CD14-positive monocyte (primary cell): ENCODE results near the gene PGM2. TPM values are rescaled to one million over a fixed set of nuclear protein-coding genes. Genes with fewer than 3 reads are reported as not detected.

ENCODE experiments used
- DNase-seq, 3 donors: peaks; one replicate each; pipeline ENCODE4 v3.0.0-alpha.2; 2011 to 2022
- H2AFZ ChIP-seq: 2 replicates; pipeline ENCODE4 v1.6.0; 2012; ENCODE audit warnings: mild to moderate bottlenecking, low read depth, low read length, inconsistent platforms; ENCODE audit not compliant: insufficient read depth, poor library complexity, severe bottlenecking
- H3K27ac ChIP-seq, 2 donors: 1 replicate in 1 of 2; 2 replicates in 1 of 2; pipeline ENCODE4 v1.5.1; 2012 to 2013; ENCODE audit warnings: low read length in 2 of 2, control low read depth in 1 of 2, inconsistent platforms in 1 of 2, low read depth in 1 of 2, mild to moderate bottlenecking in 1 of 2
- H3K27me3 ChIP-seq, 2 donors: one replicate each; pipeline versions ENCODE4 v1.6.0 to v1.6.1; 2011 to 2013; ENCODE audit warnings: low read length in 2 of 2; ENCODE audit not compliant: control insufficient read depth in 2 of 2, insufficient read depth in 2 of 2
- H3K36me3 ChIP-seq, 2 donors: replicated peaks in 1 of 2; 1 replicate in 1 of 2; 2 replicates in 1 of 2; pipeline versions ENCODE4 v1.5.1 to v1.6.1; 2012 to 2013; ENCODE audit warnings: low read length in 2 of 2, control low read depth in 1 of 2, inconsistent platforms in 1 of 2, mild to moderate bottlenecking in 1 of 2; ENCODE audit not compliant: insufficient read depth in 2 of 2, control insufficient read depth in 1 of 2
- H3K4me1 ChIP-seq, 2 donors: 1 replicate in 1 of 2; 2 replicates in 1 of 2; pipeline versions ENCODE4 v1.5.1 to v1.6.1; 2012 to 2013; ENCODE audit warnings: low read length in 2 of 2, control low read depth in 1 of 2, inconsistent platforms in 1 of 2, mild to moderate bottlenecking in 1 of 2, moderate library complexity in 1 of 2; ENCODE audit not compliant: insufficient read depth in 2 of 2, control insufficient read depth in 1 of 2
- H3K4me2 ChIP-seq: replicated peaks from 2 replicates; pipeline ENCODE3; 2012; ENCODE audit warnings: low read length, moderate library complexity, mild to moderate bottlenecking; ENCODE audit not compliant: poor library complexity, severe bottlenecking; ENCODE audit errors: extremely low read depth
- H3K4me3 ChIP-seq, 3 experiments: fragments of 200-600 bp in 1 of 3; sonication (generic) in 1 of 3; replicated peaks in 1 of 3; 1 replicate in 2 of 3; 2 replicates in 1 of 3; pipeline ENCODE4 v1.5.1; 2011 to 2013; ENCODE audit warnings: low read length in 3 of 3, mild to moderate bottlenecking in 3 of 3, control low read depth in 2 of 3, low read depth in 2 of 3, inconsistent platforms in 1 of 3, moderate library complexity in 1 of 3
- H3K79me2 ChIP-seq: 2 replicates; pipeline ENCODE4 v1.6.0; 2012; ENCODE audit warnings: mild to moderate bottlenecking, control low read depth, inconsistent platforms, low read length, moderate library complexity; ENCODE audit not compliant: insufficient read depth
- H3K9ac ChIP-seq: 2 replicates; pipeline ENCODE4 v1.6.0; 2017; ENCODE audit warnings: low read length, mild to moderate bottlenecking; ENCODE audit not compliant: insufficient read depth, poor library complexity, severe bottlenecking
- H3K9me3 ChIP-seq, 2 donors: replicated peaks in 1 of 2; 1 replicate in 1 of 2; 2 replicates in 1 of 2; pipeline versions ENCODE4 v1.5.1 to v1.6.1; 2012 to 2013; ENCODE audit warnings: low read length in 2 of 2, control low read depth in 1 of 2; ENCODE audit not compliant: control insufficient read depth in 1 of 2, insufficient read depth in 1 of 2
- H4K20me1 ChIP-seq: 2 replicates; pipeline ENCODE4 v1.6.0; 2012; ENCODE audit warnings: mild to moderate bottlenecking, low read length, control low read depth, moderate library complexity; ENCODE audit not compliant: insufficient read depth
- H3K27ac Mint-ChIP-seq, 7 donors: one replicate each; pipeline ENCODE4 v1.8.0; 2020; ENCODE audit warnings: mild to moderate bottlenecking in 7 of 7, mixed read lengths in 7 of 7, moderate library complexity in 6 of 7, inconsistent platforms in 2 of 7
- H3K27me3 Mint-ChIP-seq, 3 donors: one replicate each; pipeline ENCODE4 v1.8.0; 2021 to 2022; ENCODE audit warnings: low read depth in 3 of 3, mild to moderate bottlenecking in 3 of 3, mixed read lengths in 3 of 3, moderate library complexity in 3 of 3, inconsistent platforms in 1 of 3
- H3K36me3 Mint-ChIP-seq, 2 donors: one replicate each; pipeline ENCODE4 v1.8.0; 2020; ENCODE audit warnings: mixed read lengths in 2 of 2, inconsistent platforms in 1 of 2, mild to moderate bottlenecking in 1 of 2
- H3K4me1 Mint-ChIP-seq: one replicate; pipeline ENCODE4 v1.8.0; 2020; ENCODE audit warnings: mild to moderate bottlenecking, mixed read lengths
- H3K4me3 Mint-ChIP-seq, 2 donors: one replicate each; pipeline ENCODE4 v1.8.0; 2020; ENCODE audit warnings: mild to moderate bottlenecking in 2 of 2, mixed read lengths in 2 of 2, moderate library complexity in 1 of 2
- H3K9me3 Mint-ChIP-seq, 7 donors: one replicate each; pipeline ENCODE4 v1.8.0; 2020 to 2022; ENCODE audit warnings: mixed read lengths in 7 of 7, mild to moderate bottlenecking in 6 of 7, moderate library complexity in 6 of 7, inconsistent platforms in 2 of 7
- CTCF ChIP-seq: fragments of 200-600 bp; IDR thresholded peaks from one replicate; pipeline ENCODE4 v1.8.0; 2022; ENCODE audit warnings: antibody characterized with exemption, mild to moderate bottlenecking
- WGBS: methylation state at CpG from one replicate; pipeline ENCODE4 v1.1.5; 2013; ENCODE audit warnings: missing lambda C conversion rate; ENCODE audit not compliant: insufficient coverage; 5-methylcytosine and 5-hydroxymethylcytosine counted together
- intact Hi-C, 2 donors: fragments of 100-400 bp; cut with micrococcal nuclease; formaldehyde crosslinking; loops; one replicate each; pipeline versions ENCODE4 v1.15.0 to v1.15.1; 2023
- polyA plus RNA-seq, 3 donors: library from polyadenylated mRNA; depleted of rRNA in 1 of 3; unstranded in 2 of 3; stranded (reverse) in 1 of 3; fragments of 300-500 nt in 2 of 3; fragments of >200 nt in 1 of 3; fragmentation: Illumina TruSeq in 2 of 3; gene quantifications; 1 replicate in 2 of 3; 2 replicates in 1 of 3; pipeline ENCODE4 v1.2.3, GENCODE V29; 2012 to 2021

PGM2 gene
- polyA plus RNA-seq, 3 donors: 17.8 to 48.6 (median 46.2) TPM

GRCh38 chr4:37904824-37905223 lies 78.3 kb downstream of the PGM2 start:
- Histone ChIP-seq H3K9me3 (no peaks in the 10 kb centered on the region), H3K27ac (no peak overlapping the region), H3K4me3 (no peak overlapping the region), H3K79me2 (peaks cover 93% of the 10 kb centered on the region), H4K20me1 (peaks cover 99% of the 10 kb centered on the region), H2AFZ (no peak overlapping the region), H3K4me2 (no peak overlapping the region), H3K27me3 (no peaks in the 10 kb centered on the region), H3K4me1 (peaks cover 12 to 13% of the 10 kb centered on the region in 2 donors), H3K9ac (no peak overlapping the region), H3K36me3 (peaks cover 18 to 65% of the 10 kb centered on the region in 2 donors)
- Mint-ChIP-seq H3K27ac (no peak overlapping the region), H3K4me1 (peaks cover 40% of the 10 kb centered on the region), H3K27me3 (peaks cover 0 to 2% (median 0%) of the 10 kb centered on the region in 3 donors), H3K4me3 (no peak overlapping the region), H3K9me3 (no peaks in the 10 kb centered on the region), H3K36me3 (peaks cover 54 to 56% of the 10 kb centered on the region in 2 donors)
- WGBS: 100% methylated on average over 1 of the region's 3 CpGs
- intact Hi-C loops: no loop called here
- no peak for DNase-seq
- no peak for TF ChIP-seq CTCF

- 98% methylated on average over 6 of the region's 7 CpGs for WGBS
- Mint-ChIP-seq H3K9me3 (no peaks in the 10 kb centered on the region), H3K4me1 (peaks cover 34% of the 10 kb centered on the region), H3K27me3 (peaks cover 0 to 2% (median 0%) of the 10 kb centered on the region in 3 donors), H3K4me3 (no peak overlapping the region), H3K36me3 (peaks cover 49 to 54% of the 10 kb centered on the region in 2 donors), H3K27ac (no peak overlapping the region)
- Histone ChIP-seq H3K79me2 (peaks cover 92% of the 10 kb centered on the region), H3K27ac (no peak overlapping the region), H2AFZ (no peak overlapping the region), H3K4me2 (no peak overlapping the region), H4K20me1 (peaks cover 93% of the 10 kb centered on the region), H3K9ac (no peak overlapping the region), H3K9me3 (no peaks in the 10 kb centered on the region), H3K4me1 (peaks cover 12 to 13% of the 10 kb centered on the region in 2 donors), H3K36me3 (peaks cover 18 to 66% of the 10 kb centered on the region in 2 donors), H3K27me3 (no peaks in the 10 kb centered on the region), H3K4me3 (no peak overlapping the region)
- DNase-seq: no peak
- intact Hi-C loops: no loop called here
- TF ChIP-seq CTCF: no peak
Measured at GRCh38 chr4:37905533-37906169, 79.2 kb downstream of the PGM2 start.
